Lower lobe of right lung (tissue), 2 donors: ENCODE data around the gene RNF32. TPM values are rescaled to one million over a fixed set of nuclear protein-coding genes. Genes with fewer than 3 reads are reported as not detected.

Source experiments
- ATAC-seq, 2 donors: fragments of 200-7000 bp; cut with Tn5 transposase; one replicate each; pipeline ENCODE4 v1.9.1; 2020 to 2022; ENCODE audit warnings: mild to moderate bottlenecking in 2 of 2, moderate library complexity in 2 of 2
- DNase-seq: peaks from one replicate; pipeline ENCODE4 v3.0.0-alpha.2; 2020
- H3K27ac ChIP-seq: fragments of 200-600 bp; one replicate; pipeline ENCODE4 v1.8.0; 2022
- H3K27me3 ChIP-seq: fragments of 200-600 bp; one replicate; pipeline ENCODE4 v1.8.0; 2022; ENCODE audit warnings: low read depth
- H3K36me3 ChIP-seq: fragments of 200-600 bp; one replicate; pipeline ENCODE4 v1.8.0; 2022; ENCODE audit warnings: mild to moderate bottlenecking
- H3K4me1 ChIP-seq: fragments of 200-600 bp; one replicate; pipeline ENCODE4 v1.8.0; 2022
- H3K4me3 ChIP-seq: fragments of 200-600 bp; one replicate; pipeline ENCODE4 v1.8.0; 2022; ENCODE audit warnings: mild to moderate bottlenecking
- H3K9me3 ChIP-seq: fragments of 200-600 bp; one replicate; pipeline ENCODE4 v1.8.0; 2022
- CTCF ChIP-seq: fragments of 200-600 bp; IDR thresholded peaks from one replicate; pipeline ENCODE4 v1.8.0; 2022; ENCODE audit warnings: antibody characterized with exemption, mild to moderate bottlenecking
- intact Hi-C: fragments of 100-400 bp; cut with DNase I; formaldehyde crosslinking; loops from one replicate; pipeline ENCODE4 v1.11.0; 2022
- long read RNA-seq: library from polyadenylated mRNA; unstranded; transcript quantifications from one replicate; pipeline ENCODE4 v2.0.0, GENCODE V29; 2021
- total RNA-seq: library from RNA; stranded (reverse); fragmentation: NEBNext Ultra II Directional; extraction: Animal tissue kit (Norgen Biotek cat#: 25700); gene quantifications from one replicate; pipeline ENCODE4 v1.2.1, GENCODE V29; 2021
- donor health status: DM: no; HTN: yes; CAD: no; lungs with severe emphysema.

The RNF32 gene
- total RNA-seq = 3.0 TPM
- long read RNA-seq, partial matches to known transcripts = 0 of 7 reads
- long read RNA-seq, other reads (novel, unspliced or antisense) = 5 of 7 reads

GRCh38 chr7:156640257-156640948 is at the start of gene RNF32:
Gene RNF32 (plus strand): TSS chr7:156640774. CDS start chr7:156643878, 3,104 bp downstream.
- Histone ChIP-seq H3K4me3 (peak within 1 kb of the TSS; percentile 85), H3K4me1 (peaks cover 12% of the 10 kb centered on the region), H3K9me3 (no peaks in the 10 kb centered on the region), H3K36me3 (no peaks in the 10 kb centered on the region), H3K27ac (peak within 1 kb of the TSS; percentile 88), H3K27me3 (no peaks in the 10 kb centered on the region)
- ATAC-seq (peak; percentile 98 to 99), DNase-seq (peak; percentile 97)
- no peak for TF ChIP-seq CTCF
- intact Hi-C loops = no loop called here

- Histone ChIP-seq H3K27ac (no peak overlapping the region), H3K4me3 (no peak overlapping the region), H3K4me1 (no peaks in the 10 kb centered on the region), H3K27me3 (no peaks in the 10 kb centered on the region), H3K9me3 (no peaks in the 10 kb centered on the region), H3K36me3 (no peaks in the 10 kb centered on the region)
- no peak for DNase-seq
- intact Hi-C loops = no loop called here
- ATAC-seq = no peak
- TF ChIP-seq CTCF = no peak
Observed at GRCh38 chr7:156592155-156592884, 48.3 kb upstream of the RNF32 start.

DNA sequence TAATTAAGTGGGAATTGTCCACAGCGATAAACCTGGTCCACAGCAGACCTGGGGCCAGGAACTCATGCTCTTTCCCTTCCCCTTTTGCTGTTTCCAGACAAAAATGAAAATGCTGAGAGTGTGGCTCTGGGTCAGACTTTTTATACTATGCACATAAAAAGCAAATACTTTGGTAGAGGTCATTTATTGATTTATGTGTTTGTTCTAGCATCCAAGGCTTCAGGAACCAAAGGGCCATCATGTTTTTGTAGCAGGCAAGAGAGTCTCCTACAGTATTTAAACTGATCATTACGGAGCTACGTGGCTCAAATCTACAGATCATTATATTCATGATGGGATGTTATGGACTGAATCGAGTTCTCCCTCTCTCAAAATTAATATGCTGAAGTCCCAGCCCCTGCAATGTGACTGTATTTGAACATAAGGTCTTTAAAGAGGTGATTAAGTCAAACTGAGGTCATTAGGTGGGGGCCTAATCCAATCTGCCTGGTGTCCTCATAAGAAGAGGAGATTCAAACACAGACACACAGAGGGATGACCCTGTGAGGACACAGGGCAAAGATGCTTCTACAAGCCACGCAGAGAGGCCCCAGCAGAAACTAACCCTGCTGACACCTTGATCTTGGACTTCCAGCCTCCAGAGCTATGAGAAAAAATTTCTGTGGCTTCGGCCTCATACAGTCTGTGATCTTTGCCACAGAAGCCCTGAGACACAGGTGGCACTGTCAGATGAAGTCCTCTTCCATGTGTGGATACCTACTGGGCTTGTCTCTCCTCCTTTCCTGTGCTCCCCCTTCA is 46.1 kb upstream of the RNF32 start:
- DNase-seq (no peak), ATAC-seq (no peak)
- Histone ChIP-seq H3K27me3 (no peaks in the 10 kb centered on the region), H3K9me3 (no peaks in the 10 kb centered on the region), H3K4me3 (no peak overlapping the region), H3K4me1 (no peaks in the 10 kb centered on the region), H3K27ac (no peak overlapping the region), H3K36me3 (no peaks in the 10 kb centered on the region)
- no peak for TF ChIP-seq CTCF
- intact Hi-C loops = no loop called here

DNA sequence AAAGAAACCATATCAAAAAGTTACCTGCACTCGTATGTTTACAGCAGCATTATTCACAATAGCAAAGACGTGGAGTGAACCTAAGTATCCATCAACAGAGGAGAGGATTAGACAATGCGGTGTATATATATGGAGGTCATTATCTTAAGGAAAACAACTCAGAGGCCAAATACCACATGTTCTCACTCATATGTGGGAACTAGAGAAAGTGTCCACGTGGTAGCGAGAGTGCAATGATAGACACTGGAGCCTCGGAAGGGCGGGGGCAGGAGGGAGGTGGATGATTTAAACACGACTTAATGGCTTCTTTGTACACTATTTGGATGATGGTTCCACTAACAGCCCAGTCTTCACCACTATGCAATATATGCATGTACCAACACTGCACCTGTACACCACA is 40.1 kb upstream of the RNF32 start:
- H3K4me1 ChIP-seq = no peaks in the 10 kb centered on the region
- H3K36me3 ChIP-seq = no peaks in the 10 kb centered on the region
- intact Hi-C loops = no loop called here
- TF ChIP-seq CTCF = no peak
- H3K9me3 ChIP-seq = no peaks in the 10 kb centered on the region
- DNase-seq = no peak
- H3K4me3 ChIP-seq = no peak overlapping the region
- no peaks in the 10 kb centered on the region for H3K27me3 ChIP-seq
- ATAC-seq = no peak
- no peak overlapping the region for H3K27ac ChIP-seq

GRCh38 chr7:156602283-156602682 is 38.3 kb upstream of the RNF32 start:
- DNase-seq (no peak), ATAC-seq (no peak)
- no peaks in the 10 kb centered on the region for H3K27me3 ChIP-seq
- intact Hi-C loops = no loop called here
- TF ChIP-seq CTCF = no peak
- H3K4me1 ChIP-seq = peaks cover 2% of the 10 kb centered on the region
- H3K9me3 ChIP-seq = no peaks in the 10 kb centered on the region
- H3K4me3 ChIP-seq = no peak overlapping the region
- no peaks in the 10 kb centered on the region for H3K36me3 ChIP-seq
- H3K27ac ChIP-seq = no peak overlapping the region
